Stomach (tissue), 9 donors: ENCODE results near the gene DUSP12. TPM values are rescaled to one million over a fixed set of nuclear protein-coding genes. Genes with fewer than 3 reads are reported as not detected.

Source experiments
- DNase-seq, 2 donors: peaks; one replicate each; pipeline versions ENCODE4 v3.0.0 to v3.0.0-alpha.2; 2013 to 2019
- H3K27ac ChIP-seq, 5 donors: fragments of 200-600 bp in 4 of 5; sonication (generic) in 4 of 5; one replicate each; pipeline ENCODE4 v1.5.1; 2013 to 2019; ENCODE audit warnings: mild to moderate bottlenecking in 1 of 5, moderate library complexity in 1 of 5
- H3K27me3 ChIP-seq, 3 donors: fragments of 200-600 bp; sonication (generic); one replicate each; pipeline ENCODE4 v1.5.1; 2017 to 2019; ENCODE audit warnings: mixed run types in 1 of 3
- H3K36me3 ChIP-seq, 4 donors: fragments of 200-600 bp; sonication (generic); 1 replicate in 3 of 4; 2 replicates in 1 of 4; pipeline ENCODE4 v1.5.1; 2016 to 2019
- H3K4me1 ChIP-seq, 4 donors: fragments of 200-600 bp; sonication (generic); one replicate each; pipeline ENCODE4 v1.5.1; 2016 to 2019
- H3K4me3 ChIP-seq, 4 donors: fragments of 200-600 bp; sonication (generic) in 3 of 4; one replicate each; pipeline ENCODE4 v1.5.1; 2016 to 2019; ENCODE audit warnings: mild to moderate bottlenecking in 1 of 4
- H3K9me3 ChIP-seq, 4 donors: fragments of 200-600 bp; sonication (generic); one replicate each; pipeline ENCODE4 v1.5.1; 2016 to 2019
- EP300 ChIP-seq: sonication (generic); formaldehyde crosslinking; IDR thresholded peaks from one replicate; pipeline ENCODE4 v1.6.1; 2017; ENCODE audit warnings: antibody characterized with exemption
- POLR2A ChIP-seq, 4 donors: fragments of 450-650 bp; IDR thresholded peaks; one replicate each; pipeline ENCODE4 v1.6.1; 2016; ENCODE audit warnings: antibody characterized with exemption in 4 of 4, control low read depth in 2 of 4, mild to moderate bottlenecking in 1 of 4, moderate library complexity in 1 of 4
- POLR2AphosphoS5 ChIP-seq, 3 donors: sonication (generic); formaldehyde crosslinking; IDR thresholded peaks; one replicate each; pipeline ENCODE4 v1.6.1; 2016; ENCODE audit warnings: antibody characterized with exemption in 3 of 3
- WGBS, 5 donors: extraction: QIAGEN DNeasy Blood & Tissue Kit in 3 of 5; methylation state at CpG; one replicate each; pipeline versions ENCODE4 v1.1.5 to v1.1.7; 2013 to 2018; 5-methylcytosine and 5-hydroxymethylcytosine counted together
- intact Hi-C: fragments of 100-400 bp; cut with DNase I; formaldehyde crosslinking; loops from one replicate; pipeline ENCODE4 v1.15.1; 2023; ENCODE audit warnings: low total_unique reads
- polyA plus RNA-seq, 3 donors: library from polyadenylated mRNA; stranded (reverse); fragments of 200-250 nt; gene quantifications; one replicate each; pipeline ENCODE4 v1.2.3, GENCODE V29; 2013
- total RNA-seq, 5 donors: library from RNA; depleted of rRNA; stranded (reverse); fragments of >200 nt; gene quantifications; one replicate each; pipeline versions ENCODE4 v1.1.0 to v1.2.3, GENCODE V29; 2014 to 2016
- TF ChIP-seq, protein P1 (sequence below), 7 experiments: fragments of 450-650 bp in 4 of 7; fragments of 200-600 bp in 3 of 7; sonication (generic) in 3 of 7; IDR thresholded peaks; one replicate each; pipeline ENCODE4 v1.5.1; 2016 to 2019; ENCODE audit warnings: antibody characterized with exemption in 7 of 7, control low read depth in 2 of 7, mild to moderate bottlenecking in 1 of 7
- donor health status: healthy with polysubstance abuse.
- donor health status: Bipolar disorder and iron deficiency.
- donor health status: healthy.

DUSP12 gene
- total and polyA plus RNA-seq, 8 donors, result 1.8 to 39.1 (median 21.2) TPM

DNA sequence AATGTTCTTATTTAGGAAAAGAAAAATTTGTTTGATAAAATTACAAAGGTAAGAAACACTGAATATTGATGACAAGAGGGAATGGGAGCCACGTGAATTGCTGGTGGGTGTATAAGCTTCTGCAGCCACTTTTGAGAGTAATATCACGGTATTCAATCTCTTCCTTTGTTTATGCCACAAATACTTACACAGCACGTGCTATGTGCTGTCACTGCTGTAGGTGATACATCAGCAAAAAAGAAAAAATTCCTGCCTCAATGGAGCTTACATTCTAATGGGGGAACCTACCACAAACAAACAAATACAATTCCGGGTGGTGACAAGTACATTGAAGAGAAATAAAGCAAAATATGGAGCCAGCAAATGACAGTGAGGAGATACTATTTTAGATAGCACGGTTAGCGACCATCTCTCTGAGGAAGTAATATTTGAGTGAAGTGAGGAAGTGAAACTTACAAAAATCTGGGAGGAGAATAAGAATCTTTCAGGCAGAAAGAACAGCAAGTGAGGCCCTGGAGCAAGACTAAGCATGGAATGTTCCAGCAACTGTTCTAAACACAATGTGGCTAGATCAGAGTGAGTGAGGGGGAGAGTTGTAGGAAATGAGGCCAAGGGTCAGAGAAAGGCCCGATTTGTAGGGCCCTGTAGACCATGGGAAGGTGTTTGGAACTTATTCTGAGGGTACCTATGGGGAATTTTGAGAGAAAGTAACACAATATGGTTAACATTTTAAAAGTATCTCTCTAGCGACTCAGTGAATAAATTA, 30.8 kb upstream of the DUSP12 start:
- Histone ChIP-seq H3K27ac (no peak overlapping the region), H3K36me3 (no peaks in the 10 kb centered on the region), H3K9me3 (no peaks in the 10 kb centered on the region), H3K27me3 (peaks cover 0 to 58% (median 0%) of the 10 kb centered on the region in 3 donors), H3K4me3 (no peak overlapping the region), H3K4me1 (no peaks in the 10 kb centered on the region)
- 66 to 73% (median 69%) methylated on average over 8 of the region's 8 CpGs for WGBS, 5 donors
- TF ChIP-seq, protein P1, sequence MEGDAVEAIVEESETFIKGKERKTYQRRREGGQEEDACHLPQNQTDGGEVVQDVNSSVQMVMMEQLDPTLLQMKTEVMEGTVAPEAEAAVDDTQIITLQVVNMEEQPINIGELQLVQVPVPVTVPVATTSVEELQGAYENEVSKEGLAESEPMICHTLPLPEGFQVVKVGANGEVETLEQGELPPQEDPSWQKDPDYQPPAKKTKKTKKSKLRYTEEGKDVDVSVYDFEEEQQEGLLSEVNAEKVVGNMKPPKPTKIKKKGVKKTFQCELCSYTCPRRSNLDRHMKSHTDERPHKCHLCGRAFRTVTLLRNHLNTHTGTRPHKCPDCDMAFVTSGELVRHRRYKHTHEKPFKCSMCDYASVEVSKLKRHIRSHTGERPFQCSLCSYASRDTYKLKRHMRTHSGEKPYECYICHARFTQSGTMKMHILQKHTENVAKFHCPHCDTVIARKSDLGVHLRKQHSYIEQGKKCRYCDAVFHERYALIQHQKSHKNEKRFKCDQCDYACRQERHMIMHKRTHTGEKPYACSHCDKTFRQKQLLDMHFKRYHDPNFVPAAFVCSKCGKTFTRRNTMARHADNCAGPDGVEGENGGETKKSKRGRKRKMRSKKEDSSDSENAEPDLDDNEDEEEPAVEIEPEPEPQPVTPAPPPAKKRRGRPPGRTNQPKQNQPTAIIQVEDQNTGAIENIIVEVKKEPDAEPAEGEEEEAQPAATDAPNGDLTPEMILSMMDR (IDR thresholded peaks at IDR 0.05), result no peak
- intact Hi-C loops, result no loop called here
- DNase-seq, result no peak

DNA sequence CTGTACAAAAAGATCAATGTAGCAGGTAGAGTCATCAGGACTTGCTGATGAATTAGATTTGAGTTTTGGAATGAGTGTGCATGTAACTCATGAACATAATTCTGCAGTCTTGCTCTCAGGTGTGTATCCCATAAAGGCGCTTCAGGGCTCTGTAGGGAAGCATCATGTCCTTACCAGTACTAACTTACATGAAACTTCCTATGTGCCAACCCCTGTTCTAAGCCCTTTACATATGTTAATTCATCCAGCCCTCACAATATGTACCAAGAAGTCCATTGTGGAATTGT, 30.3 kb upstream of the DUSP12 start:
- H3K27ac ChIP-seq, result no peak overlapping the region
- 94 to 100% (median 95%) methylated on average over 1 of the region's 1 CpG for WGBS, 5 donors
- no peaks in the 10 kb centered on the region for H3K36me3 ChIP-seq
- H3K9me3 ChIP-seq, result no peaks in the 10 kb centered on the region
- TF ChIP-seq, protein P1 (IDR thresholded peaks at IDR 0.05), result no peak
- TF ChIP-seq POLR2AphosphoS5 (IDR thresholded peaks at IDR 0.05) (no peak), EP300 (no peak), POLR2A (IDR thresholded peaks at IDR 0.05) (no peak)
- peaks cover 0 to 56% (median 0%) of the 10 kb centered on the region in 3 donors for H3K27me3 ChIP-seq
- no peaks in the 10 kb centered on the region for H3K4me1 ChIP-seq
- no peak overlapping the region for H3K4me3 ChIP-seq
- no peak for DNase-seq
- intact Hi-C loops, result no loop called here

DNA sequence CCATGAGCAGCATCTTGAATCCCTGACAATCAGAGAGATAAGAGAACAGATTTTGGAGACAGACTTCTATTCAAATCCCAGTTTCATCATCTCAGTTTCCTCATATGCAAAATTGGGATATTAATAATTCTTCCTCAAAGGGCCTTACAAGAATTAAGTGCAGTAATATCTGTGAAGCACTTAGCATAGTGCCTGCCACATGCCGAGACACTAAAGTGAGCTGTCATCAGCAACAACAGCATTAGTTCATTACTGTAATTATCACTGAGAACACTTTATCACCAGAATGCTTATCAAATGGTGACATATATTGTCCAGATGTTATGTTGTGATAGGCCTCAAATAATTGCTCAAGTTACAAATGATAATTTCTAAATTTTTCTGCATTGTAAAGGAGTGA, 29.2 kb upstream of the DUSP12 start:
- 78 to 90% (median 82%) methylated on average over 1 of the region's 1 CpG for WGBS, 5 donors
- Histone ChIP-seq H3K4me3 (no peak overlapping the region), H3K36me3 (no peaks in the 10 kb centered on the region), H3K4me1 (peaks cover under 1 to 4% (median 1%) of the 10 kb centered on the region in 4 donors), H3K27me3 (peaks cover 0 to 59% (median 0%) of the 10 kb centered on the region in 3 donors), H3K9me3 (no peaks in the 10 kb centered on the region), H3K27ac (no peak overlapping the region)
- intact Hi-C loops, result no loop called here
- TF ChIP-seq POLR2AphosphoS5 (IDR thresholded peaks at IDR 0.05) (no peak), EP300 (no peak), POLR2A (IDR thresholded peaks at IDR 0.05) (no peak)
- TF ChIP-seq, protein P1 (IDR thresholded peaks at IDR 0.05), result no peak
- no peak for DNase-seq

- DNase-seq, result no peak
- WGBS, 5 donors, result 32 to 76% (median 44%) methylated on average over 3 to 4 of the region's 4 CpGs
- intact Hi-C loops, result no loop called here
- no peak for TF ChIP-seq POLR2AphosphoS5 (IDR thresholded peaks at IDR 0.05)
- no peak for TF ChIP-seq POLR2A (IDR thresholded peaks at IDR 0.05)
- TF ChIP-seq, protein P1 (IDR thresholded peaks at IDR 0.05), result no peak
- no peak for TF ChIP-seq EP300
- Histone ChIP-seq H3K9me3 (no peaks in the 10 kb centered on the region), H3K4me1 (peaks cover 8 to 11% (median 9%) of the 10 kb centered on the region in 4 donors), H3K4me3 (no peak within 1 kb of the TSS), H3K36me3 (no peaks in the 10 kb centered on the region), H3K27ac (no peak within 1 kb of the TSS), H3K27me3 (peaks cover 0 to 59% (median 0%) of the 10 kb centered on the region in 3 donors)
Observed at GRCh38 chr1:161720956-161721737, 28.4 kb upstream of the DUSP12 start, which contains the start of gene FCRLB. TSS of gene FCRLB (plus strand) at chr1:161721544. CDS start at chr1:161722673, 1,129 bp downstream.
